Posterior cingulate gyrus (tissue), 11 donors: ENCODE results near the gene DNAH1.

Experiments
- DNase-seq, 10 donors: peaks; one replicate each; pipeline versions ENCODE4 v3.0.0 to v3.0.0-alpha.2; 2020 to 2021; ENCODE audit warnings: mixed read lengths in 3 of 10
- intact Hi-C: fragments of 100-400 bp; cut with DNase I; formaldehyde crosslinking; loops from one replicate; pipeline ENCODE4 v1.15.1; 2023

The DNAH1 gene

DNA sequence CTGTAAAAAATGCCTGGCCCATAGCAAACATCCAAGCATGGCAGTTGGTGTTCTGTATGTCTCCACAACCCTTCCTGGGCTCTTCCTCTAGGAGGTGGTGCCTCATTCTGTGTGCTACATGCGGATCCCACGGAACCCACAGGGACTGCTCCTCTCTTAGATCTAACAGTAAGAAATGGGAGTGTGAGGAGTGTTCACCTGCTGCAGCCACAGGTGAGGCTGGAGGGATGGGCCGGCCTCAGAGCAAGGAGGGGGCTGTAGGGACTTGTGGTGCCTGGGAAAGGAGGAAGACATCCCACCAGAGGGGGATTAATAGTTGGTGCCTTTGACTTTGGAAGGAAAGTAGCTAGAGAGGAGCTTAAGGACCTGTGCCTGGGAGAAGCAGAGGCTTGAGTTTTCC, 106.5 kb downstream of the DNAH1 start:
- intact Hi-C loops = loop anchor here (10.0 kb wide), 1 partner anchor 262 kb away; the partner anchor contains the start of genes GNL3 and PBRM1
- peak in 1 of 10 donors; percentile 25 for DNase-seq

DNA sequence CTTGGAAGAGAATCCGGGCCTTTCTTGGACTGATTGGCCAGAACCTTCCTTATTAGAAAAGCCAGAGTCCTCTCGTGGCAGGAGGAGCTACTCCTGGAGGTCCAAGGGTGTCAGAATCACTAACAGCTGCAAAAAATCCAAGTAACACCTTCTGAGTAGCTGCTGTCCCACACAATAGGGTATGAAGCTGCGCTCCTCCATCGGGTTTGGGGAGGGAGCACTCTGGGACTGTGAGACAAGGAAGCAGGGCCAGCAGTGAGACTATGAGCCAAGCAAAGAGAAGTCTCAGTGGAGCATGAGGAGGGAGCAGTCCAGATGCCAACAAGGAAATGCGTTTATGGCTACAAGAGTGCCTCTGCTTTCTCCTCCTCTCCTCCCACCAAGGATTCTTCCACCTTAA, 107.1 kb downstream of the DNAH1 start:
- intact Hi-C loops = loop anchor here (10.0 kb wide), 1 partner anchor 262 kb away; the partner anchor contains the start of genes GNL3 and PBRM1
- peak in 1 of 10 donors; percentile 13 for DNase-seq

GRCh38 chr3:52428151-52429005, 112.3 kb downstream of the DNAH1 start:
- peak in 7 of 10 donors; percentile 55 to 87 (median 65) for DNase-seq
- intact Hi-C loops = loop anchor here (1.0 to 10.0 kb wide), 2 partner anchors 19 to 256 kb away; partner anchors contain the start of genes GNL3 and PBRM1

GRCh38 chr3:52429031-52429430, 112.9 kb downstream of the DNAH1 start:
- peak in 2 of 10 donors; percentile 65 to 73 for DNase-seq
- intact Hi-C loops = loop anchor here (10.0 kb wide), 1 partner anchor 256 kb away; the partner anchor contains the start of genes GNL3 and PBRM1

DNA sequence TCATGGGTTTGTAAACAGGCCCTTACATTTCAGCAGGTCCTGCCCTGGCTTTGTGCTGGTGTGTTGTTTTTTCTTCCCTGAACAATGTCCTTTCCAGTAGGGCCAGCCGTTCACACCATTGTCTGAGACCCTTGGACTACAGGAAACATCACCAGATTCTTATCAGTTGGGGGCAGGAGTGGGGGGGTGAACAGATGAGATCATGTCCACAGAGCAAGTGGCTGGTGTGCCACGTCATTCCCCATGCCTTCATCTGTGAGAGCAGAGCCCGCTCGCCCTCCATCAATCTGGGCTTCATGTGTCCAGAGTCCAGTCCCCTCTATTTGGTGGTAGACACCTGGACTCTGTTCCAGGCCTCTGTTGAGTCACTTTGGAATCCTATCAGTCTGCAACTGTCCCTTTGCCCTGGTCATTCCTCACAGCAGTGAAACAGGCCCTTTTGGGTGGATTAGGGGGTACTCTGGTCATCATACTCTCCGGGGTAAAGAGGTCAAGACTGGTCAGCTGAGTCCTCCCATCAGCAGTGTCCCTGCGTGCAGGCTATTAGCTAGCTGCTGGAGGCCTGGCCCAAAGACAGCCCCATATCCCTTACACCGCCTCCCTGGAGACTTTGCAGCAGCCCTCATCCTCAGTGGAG, 113.8 kb downstream of the DNAH1 start:
- DNase-seq = peak in 3 of 10 donors; percentile 6 to 65 (median 35)
- intact Hi-C loops = loop anchor here (10.0 kb wide), 1 partner anchor 255 kb away; the partner anchor contains the start of genes GNL3 and PBRM1

DNA sequence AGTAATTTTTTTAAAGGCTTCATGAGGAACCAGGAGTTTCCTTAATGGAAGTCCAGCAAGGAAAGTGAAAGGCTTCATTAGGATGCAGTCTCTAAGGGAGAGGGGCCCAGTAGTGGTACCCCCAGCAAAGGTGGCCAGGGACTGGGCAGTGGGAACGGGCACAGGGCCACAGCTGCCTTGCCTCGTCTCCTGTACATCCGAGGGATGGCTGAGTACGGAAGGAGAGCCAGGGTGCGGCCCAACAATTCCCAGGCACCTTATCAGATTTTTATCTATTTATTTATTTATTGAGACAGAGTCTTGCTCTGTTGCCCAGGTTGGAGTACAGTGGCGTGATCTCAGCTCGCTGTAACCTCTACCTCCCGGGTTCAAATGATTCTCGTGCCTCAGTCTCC, 114.3 kb downstream of the DNAH1 start:
- intact Hi-C loops = no loop called here
- peak in 3 of 10 donors; percentile 2 to 71 (median 13) for DNase-seq

DNA sequence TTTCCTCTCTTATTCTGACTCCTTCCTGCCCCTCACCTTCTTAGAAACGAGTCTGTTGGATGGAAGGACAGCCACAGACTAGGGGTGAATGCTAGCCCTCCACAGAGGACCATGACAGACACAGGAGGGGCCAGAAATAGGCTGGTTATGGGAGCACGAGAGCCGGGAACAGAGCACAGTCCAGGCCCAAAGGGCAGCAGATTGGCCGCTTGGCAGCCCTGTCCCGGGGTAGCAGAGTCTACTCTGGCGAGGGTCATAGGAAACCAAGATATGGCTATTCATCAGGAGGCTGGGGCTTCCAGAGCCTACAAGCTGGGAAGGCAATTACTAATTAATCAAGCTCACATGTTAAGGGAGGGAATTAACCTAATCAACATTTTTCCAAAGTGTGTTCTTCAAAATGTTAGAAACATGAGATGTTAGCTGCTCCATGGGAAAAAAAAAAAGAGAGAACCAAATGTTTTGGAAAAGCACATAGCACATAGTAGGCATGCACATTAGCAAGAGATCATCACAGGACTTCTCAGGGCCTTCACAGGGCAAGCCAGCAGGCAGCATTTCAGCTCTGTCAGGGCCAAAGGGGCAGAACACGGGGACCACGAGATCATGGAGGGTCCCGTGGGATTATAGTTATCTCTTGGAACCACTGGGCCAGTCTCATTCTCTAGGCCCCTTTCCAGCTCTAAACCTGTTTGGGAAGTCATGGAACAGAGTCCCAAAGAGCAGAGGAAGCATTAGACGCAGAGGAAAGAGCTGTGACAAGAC, 115.5 kb downstream of the DNAH1 start:
- intact Hi-C loops = no loop called here
- peak in 2 of 10 donors; percentile 31 to 39 for DNase-seq

GRCh38 chr3:52432225-52432624, 116.1 kb downstream of the DNAH1 start:
- peak in 2 of 10 donors; percentile 26 to 43 for DNase-seq
- intact Hi-C loops = no loop called here

DNA sequence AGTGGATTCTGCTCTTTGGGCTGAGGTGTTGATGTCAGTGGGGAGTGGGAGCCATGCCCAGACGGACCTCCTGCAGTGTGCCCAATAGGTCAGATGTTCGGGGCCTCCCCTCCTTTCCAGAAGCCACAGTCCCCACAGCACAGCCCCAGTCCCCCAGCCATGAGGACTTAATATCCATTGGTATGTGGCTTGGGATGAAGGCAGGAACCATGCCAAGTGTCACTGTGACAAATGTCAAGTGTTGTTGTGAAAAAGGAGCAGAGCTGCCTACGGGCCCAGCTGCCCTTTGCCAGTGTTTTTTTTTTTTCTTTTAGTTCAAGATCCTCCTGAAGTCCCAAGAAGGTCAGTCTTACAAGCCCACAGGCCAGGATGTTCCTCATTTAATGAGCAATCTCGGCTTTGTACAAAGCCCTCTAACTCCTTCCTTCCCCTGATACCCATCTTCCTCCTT, 116.6 kb downstream of the DNAH1 start:
- DNase-seq = peak in 2 of 10 donors; percentile 55 to 56

DNA sequence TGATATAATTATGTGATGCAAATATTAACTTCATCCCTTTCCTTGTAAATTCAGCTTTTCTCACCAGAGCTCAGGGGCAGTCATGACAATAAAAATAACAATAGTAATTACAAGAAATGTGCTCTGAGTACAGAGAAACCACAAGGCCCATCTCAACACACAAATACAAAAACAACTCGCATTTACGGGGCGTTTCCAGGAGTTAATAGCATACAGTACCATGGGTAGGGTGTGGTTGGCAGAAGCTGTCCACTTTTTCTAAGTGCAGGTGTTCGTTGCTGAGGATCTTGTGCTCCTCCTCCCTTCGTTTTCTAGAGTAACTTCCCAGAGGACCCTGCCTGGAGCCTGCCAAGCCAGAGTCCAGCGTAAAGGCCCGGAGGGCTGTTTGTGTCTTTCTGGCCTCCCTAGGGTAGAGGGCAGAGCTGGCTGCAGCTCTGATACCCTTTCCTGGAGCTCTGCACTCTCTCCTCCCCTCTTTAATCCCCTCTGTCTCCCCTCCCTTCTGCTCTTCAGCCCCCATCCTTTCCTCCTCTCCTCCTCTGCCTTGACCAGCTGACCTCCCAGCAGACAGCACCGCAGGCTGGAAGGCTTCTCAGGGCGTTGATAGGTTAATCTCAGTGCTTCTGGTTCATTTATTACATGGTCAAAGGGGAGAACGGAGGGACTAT, 117.3 kb downstream of the DNAH1 start:
- intact Hi-C loops = no loop called here
- DNase-seq = peak in 1 of 10 donors; percentile 24

More for the DNA sequence above, 116.6 kb downstream of the DNAH1 start:
- intact Hi-C loops = no loop called here

GRCh38 chr3:52433996-52434479, 117.9 kb downstream of the DNAH1 start:
- peak in 2 of 10 donors; percentile 1 to 34 for DNase-seq
- intact Hi-C loops = no loop called here

GRCh38 chr3:52434491-52435115, 118.5 kb downstream of the DNAH1 start:
- peak in 3 of 10 donors; percentile 0 to 59 (median 43) for DNase-seq
- intact Hi-C loops = no loop called here

DNA sequence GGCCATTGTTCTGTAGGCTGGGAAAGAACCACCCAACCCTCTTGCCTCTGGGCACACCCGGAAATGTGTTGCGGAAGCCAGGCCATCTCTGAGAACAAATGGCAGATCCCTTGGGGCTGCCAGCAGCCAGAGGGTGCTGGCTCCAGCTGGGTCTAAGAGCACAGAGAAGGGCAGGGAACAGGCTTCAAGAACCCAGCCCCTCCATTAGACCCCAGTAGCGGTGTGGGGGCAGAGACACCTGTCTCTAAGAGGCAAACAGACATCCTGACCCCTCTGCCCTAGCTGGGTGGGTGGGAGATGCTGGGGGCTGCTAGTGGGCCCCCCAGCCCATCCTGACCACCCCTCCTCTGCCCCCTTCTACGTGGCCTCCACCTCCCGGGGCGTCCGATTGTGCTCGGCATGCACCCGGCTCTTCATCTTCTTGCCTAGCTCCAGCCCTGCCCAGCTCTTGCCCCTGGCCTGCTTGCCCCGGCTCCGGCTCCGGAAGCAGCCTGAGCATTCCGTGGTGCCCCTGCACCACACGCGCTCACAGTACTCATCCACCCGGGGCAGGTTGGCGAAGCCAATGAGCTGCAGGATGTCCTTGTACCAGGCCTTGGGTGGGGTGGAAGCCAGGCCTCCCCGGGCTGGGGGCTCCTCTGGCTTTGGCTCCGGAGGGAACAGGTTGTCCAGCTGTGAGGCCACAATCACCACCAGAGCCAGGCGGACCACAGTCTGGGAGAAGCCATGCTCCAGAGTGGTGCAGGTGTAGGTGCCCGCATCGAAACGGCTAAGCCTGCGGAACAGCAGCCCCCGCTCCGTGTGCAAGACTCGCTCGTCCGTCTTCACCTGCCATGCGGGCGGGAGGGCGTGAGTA, 119.4 kb downstream of the DNAH1 start:
- intact Hi-C loops = no loop called here
- peak in 2 of 10 donors; percentile 65 to 82 for DNase-seq

- intact Hi-C loops = no loop called here
- DNase-seq = peak in 2 of 10 donors; percentile 39 to 73
Observed at GRCh38 chr3:52436500-52437149, 120.5 kb downstream of the DNAH1 start.

DNA sequence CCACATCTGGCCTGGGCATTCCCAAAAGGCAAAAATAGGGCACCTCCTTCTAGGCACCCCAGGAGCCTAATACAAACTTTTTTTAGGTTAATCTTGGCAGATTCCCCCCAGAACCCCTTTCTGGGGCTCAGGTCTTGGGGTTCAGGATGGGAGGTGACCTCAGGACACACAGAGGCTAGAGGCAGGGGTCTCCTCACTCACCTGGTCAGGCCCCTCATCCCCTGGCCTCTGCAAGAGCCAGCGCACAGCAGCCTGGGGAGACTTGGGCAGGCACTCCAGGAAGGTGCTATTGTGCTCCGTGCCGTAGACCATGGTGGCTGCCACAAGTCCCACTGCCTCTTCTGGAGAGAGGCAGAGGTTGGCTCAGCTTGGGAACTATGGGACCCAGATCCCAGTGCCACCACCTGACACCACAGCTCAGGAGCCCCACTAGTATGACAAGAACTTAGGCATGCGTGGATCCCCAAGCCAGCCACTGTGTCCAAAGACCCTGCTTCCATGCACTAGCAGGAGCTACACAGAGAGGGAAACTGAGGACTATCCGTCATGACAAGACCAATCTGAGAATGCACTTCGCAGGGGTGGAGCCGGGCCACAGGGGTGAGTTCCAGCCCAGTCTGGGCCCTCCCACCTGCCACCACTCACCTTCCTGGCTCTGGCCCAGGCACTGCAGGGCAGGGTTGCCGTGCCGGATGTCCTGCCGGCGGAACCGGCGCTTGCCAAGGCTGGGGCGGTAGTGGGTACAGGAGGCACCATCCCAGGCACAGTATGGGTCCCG, 121.4 kb downstream of the DNAH1 start:
- intact Hi-C loops = no loop called here
- DNase-seq = peak in 2 of 10 donors; percentile 44 to 75

DNA sequence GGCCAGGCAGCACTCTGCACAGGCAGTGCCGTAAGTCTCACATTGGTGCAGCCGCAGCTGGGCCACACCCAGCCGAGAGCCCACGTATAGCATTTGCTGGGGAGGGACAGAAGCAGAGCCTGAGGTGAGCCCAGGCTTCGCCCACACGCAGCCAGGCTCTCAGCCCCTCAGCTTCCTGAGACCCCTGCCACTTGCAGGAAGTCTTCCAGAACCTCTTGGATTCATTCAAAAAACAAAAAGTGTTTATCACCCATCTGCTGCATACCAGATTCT, 121.9 kb downstream of the DNAH1 start:
- no peak for DNase-seq
- intact Hi-C loops = no loop called here
